GM12801 (cell line): ENCODE data around the gene HDGFL3.

Experiments
- CTCF ChIP-seq: IDR thresholded peaks from one replicate; pipeline ENCODE4 v1.5.1; 2011; ENCODE audit warnings: control low read depth; ENCODE audit not compliant: insufficient read length; ENCODE audit errors: extremely low read depth

HDGFL3 gene

DNA sequence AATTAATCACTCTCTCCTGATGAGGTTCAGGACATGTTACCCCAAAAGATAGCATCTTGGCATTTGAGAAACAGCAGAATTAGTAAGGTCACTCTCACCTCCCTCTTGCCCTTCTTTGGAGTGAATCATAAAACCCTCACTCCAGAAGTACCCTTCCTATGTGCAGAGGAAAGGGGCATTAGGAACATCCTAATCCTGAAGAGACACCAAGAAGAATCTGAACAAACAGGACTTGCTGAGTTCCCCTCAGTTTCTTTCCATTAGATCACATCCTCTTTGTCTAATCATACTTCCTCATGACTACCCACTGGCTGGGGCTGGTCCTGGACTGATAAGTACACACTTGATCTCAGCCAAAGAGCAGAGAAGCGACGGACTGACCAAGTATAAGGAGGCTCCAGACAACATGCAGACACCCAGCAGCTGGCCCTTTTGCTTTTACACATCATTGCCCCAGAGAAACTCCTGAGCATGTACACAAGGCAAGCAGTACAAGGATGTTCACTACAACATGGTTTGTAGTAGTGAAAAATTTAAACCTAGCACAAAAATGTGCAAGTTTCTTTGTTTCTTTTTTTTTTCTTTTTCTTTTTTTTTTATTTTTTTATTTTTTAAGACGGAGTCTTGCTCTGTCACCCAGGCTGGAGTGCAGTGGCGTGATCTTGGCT, 115.2 kb downstream of the HDGFL3 start:
- TF ChIP-seq CTCF = no peak

GRCh38 chr15:83090465-83090864, 117.2 kb downstream of the HDGFL3 start:
- no peak for TF ChIP-seq CTCF

GRCh38 chr15:83088876-83089275, 118.7 kb downstream of the HDGFL3 start:
- no peak for TF ChIP-seq CTCF

GRCh38 chr15:83087576-83087975, 120.0 kb downstream of the HDGFL3 start:
- TF ChIP-seq CTCF = no peak

DNA sequence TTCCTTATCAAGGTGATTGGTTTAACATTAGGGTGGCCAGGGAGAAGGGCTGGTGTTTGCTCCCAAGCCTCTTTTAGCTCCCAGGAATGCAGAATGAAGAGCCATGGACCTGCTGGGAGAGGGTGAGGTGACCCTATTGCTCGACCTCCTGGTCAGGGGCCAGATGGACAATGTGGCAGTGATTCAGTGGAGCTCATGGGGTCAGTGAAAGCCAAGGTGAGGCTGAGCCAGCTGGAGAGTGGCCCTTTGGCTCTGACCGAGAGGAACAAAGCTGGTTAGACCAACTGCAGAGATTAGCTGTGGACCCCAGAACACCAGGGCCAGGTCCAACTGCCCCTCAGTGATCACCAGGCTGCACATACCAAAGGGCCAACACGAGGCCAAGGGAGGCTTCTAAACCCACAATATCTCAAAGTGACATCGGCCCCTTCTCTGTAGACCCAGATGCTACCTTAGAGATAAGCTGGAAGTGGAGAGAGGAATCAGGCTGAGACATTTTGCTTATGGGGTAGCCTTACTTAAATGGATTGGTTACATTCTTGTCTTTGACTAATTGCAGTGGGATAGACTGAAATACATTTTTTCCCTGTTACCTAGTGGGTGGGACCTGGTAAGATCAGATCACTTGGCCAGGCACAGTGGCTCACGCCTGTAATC, 124.8 kb downstream of the HDGFL3 start:
- TF ChIP-seq CTCF = no peak

GRCh38 chr15:83081256-83082014, 126.2 kb downstream of the HDGFL3 start:
- TF ChIP-seq CTCF = no peak

GRCh38 chr15:83078712-83079111, 128.9 kb downstream of the HDGFL3 start:
- TF ChIP-seq CTCF = no peak
